Measurements from ENCODE around the gene IPP. TPM values are rescaled to one million over a fixed set of nuclear protein-coding genes. Genes with fewer than 3 reads are reported as not detected.
A peak's percentile ranks its signal among the peaks of the same experiment; 100 is the strongest.
"Not testable (repeated sequence)": the region's sequence is repeated elsewhere in the genome, so short reads cannot be mapped to it uniquely, and the experiment has no call there.

IPP gene
- 0.54 TPM for total RNA-seq

DNA sequence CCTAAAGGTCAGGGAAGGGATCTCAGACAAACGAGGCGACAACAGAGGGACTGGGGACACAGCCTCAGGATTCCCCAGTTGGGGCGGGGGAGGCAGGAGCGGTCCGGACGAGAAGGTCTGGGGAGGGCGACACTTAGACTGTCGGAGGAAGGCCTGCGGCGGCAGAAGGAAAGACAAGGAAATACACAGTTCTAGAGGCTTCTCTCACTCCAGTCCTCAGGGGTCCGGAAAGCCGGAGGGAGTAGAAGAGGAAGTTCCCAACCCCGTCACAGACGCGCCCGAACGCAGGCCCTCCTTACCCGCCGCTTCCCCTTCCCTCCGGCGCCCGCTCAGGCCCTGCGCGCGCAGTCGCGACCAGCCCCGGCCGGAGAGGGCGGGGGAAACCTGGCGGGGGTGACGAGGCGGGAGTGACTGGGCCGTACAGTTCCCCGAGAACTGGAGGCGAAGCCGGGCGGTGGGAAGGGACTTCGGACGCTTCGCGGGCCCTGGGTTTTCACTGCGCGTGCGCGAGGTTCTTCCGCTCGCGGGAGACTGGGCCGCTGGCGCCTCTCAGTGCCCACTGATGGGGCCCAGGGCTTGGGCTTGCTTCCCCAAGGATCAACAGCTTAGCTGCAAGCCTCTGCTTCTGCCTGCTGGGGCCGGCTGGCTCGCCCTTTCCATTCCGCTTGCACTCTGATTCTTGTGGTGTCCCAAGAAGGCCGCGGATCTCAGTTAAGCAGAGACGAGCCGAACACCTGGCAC lies at the start of gene IPP:
Gene IPP, minus strand, starts transcription at position 356 of the 741 bp plus-strand sequence. CDS start 4,242 bp downstream, outside the sequence.
- DNase-seq (ENCODE audit: low read depth in 2 of 3, low spot score in 2 of 3): peak; percentile 82 to 99 (median 98)

DNA sequence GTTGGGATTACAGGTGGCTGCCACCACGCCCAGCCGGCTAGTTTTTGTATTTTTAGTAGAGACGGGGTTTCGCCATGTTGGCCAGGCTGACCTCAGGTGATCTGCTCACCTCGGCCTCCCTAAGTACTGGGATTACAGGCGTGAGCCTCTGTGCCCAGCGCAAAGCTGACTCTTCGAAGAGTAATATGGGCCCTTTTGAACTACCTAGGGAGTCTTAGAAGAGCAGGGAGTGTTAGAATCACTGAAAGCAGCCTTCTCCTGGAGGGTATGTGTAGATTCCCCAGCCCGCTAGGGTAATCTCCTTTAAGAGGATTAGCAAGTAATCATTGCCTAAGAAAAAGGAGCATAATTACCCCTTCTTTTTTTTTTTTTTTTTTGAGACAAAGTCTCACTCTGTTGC lies 46.5 kb upstream of the IPP start:
- no peak for DNase-seq (ENCODE audit: low read depth in 2 of 3, low spot score in 2 of 3)

DNA sequence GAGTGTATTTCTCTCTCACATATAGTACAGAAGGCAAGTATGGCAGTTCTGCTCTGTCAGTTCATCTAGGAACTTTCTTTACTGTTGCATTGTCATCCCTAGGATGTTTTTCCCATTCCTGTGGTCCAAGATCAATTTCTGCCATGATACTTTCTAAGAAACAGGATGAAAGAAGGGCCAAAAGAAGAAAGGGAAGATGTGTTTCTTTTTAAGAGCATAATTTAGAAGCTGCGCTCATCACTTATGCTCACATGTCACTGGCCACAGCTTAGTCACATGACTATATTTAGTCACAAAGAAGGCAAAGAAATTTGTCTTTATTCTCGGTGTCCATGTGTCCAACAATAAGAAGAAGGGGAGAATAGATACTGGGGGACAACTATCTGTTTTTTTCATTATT lies 45.9 kb upstream of the IPP start:
- DNase-seq (ENCODE audit: low read depth in 2 of 3, low spot score in 2 of 3): no peak

DNA sequence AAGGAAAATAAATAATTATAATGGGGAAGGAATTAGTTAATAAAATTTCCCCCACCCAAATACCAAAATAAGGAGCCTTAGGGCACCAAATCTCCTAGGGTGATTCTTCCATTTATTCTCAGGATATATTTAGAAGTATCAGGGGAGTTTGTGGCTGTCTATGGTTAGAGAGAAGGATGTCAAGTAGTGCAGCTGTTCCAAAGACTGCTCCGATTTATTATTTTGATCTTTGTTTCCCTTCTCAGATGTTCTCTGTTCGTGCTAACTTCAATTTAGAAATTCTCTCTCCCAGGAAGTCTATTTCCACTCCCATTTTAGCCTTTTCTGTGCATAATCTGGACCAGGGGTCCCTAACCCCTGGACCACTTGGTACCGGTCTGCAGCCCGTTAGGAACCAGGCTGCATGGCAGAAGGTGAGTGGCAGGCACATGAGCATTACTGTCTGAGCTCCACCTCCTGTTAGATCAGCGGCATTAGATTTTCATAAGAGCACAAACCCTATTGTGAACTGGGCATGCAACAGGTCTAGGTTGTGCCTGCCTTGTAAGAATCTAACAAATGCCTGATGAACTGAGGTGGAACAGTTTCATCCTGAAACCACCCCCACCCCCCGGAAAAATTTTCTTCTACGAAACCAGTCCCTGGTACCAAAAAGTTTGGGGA lies 43.6 kb upstream of the IPP start:
- DNase-seq (ENCODE audit: low read depth in 2 of 3, low spot score in 2 of 3): no peak

DNA sequence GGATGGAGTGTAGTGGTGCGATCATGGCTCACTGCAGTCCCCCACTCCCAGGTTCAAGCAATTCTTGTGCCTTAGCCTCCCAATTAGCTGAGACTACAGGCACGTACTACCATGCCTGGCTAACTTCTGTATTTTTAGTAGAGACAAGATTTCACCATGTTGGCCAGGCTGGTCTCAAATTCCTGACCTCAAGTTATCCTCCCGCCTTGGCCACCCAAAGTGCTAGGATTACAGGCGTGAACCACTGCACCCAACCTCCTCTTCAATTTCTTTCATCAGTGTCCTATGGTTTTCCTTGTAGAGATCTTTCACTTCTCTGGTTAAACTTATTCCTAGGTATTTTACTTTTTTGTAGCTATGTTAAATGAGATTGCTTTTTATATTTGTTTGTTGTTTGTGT lies 42.3 kb upstream of the IPP start:
- no peak for DNase-seq (ENCODE audit: low read depth in 2 of 3, low spot score in 2 of 3)

DNA sequence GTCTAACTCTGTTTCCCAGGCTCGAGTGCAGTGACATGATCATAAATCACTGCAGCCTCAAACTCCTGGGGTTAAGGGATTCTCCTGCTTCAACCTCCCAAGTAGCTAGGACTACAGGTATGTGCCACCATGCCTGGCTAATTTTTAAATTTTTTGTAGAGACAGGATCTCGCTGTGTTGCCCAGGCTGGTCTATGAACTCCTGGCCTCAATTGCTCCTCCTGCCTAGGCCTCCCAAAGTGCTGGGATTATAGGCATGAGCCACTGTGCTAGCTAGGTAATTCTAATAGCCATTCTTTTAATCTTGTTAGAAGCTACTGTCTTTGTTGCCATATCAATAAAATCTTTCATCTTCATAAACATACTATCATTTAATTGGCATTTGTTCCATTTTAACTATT lies 39.1 kb upstream of the IPP start:
- no peak for DNase-seq (ENCODE audit: low read depth in 2 of 3, low spot score in 2 of 3)

DNA sequence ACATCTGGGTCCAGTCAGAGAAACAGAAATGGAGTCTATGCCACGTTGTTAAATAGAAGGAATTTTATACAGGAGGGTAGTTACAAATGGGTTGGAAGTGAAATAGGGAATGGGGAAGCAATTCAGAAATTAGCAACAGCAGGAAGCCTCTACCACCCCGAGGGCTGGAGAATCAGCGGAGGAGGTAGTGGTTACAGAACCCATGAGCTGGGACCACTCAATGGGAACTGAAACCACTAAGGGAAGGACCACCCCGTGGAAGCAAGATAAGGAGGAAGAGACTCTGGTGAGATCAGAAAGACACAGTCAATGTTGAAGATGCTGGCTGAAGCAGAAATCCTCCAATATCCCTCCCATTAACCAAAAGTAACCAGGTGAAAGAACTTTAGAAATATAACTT lies 37.5 kb upstream of the IPP start:
- no peak for DNase-seq (ENCODE audit: low read depth in 2 of 3, low spot score in 2 of 3)

DNA sequence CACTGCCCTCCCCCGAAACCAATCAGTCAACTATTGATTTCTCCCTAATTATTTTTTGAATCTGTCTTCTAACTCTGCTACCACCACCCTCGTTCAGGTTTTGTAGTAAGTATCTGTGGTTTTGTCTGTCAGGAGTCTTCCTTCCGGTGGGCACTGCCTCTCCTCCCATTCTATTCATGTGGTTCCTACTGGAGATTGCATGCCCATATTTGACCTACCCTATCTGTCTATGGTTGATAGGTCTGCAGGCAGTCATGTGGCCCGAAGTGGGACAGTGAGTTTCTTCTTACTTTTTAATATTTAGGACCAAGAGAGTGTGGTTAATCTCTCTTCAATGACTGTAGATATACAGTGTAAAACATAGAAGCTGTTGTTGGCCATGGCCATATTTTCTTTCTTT lies 35.1 kb upstream of the IPP start:
- no peak for DNase-seq (ENCODE audit: low read depth in 2 of 3, low spot score in 2 of 3)

DNA sequence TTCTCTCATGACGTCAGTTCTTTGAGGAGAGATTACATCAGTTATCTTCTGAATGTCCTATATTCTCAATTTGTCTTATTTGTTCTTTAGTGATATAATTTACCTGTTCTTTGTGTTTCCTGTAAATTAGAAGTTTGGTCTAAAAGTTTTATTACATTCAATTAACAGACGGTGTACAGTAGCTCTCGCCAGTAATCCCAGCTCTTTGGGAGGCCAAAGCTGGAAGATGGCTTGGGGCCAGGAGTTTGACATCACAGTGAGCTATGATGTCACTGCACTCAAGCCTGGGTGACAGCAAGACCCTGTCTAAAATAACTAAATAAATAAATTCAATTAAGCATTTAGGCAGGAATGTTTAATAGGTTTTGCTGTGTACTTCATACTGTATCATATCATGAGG lies 25.3 kb upstream of the IPP start:
- DNase-seq (ENCODE audit: low read depth in 2 of 3, low spot score in 2 of 3): no peak

DNA sequence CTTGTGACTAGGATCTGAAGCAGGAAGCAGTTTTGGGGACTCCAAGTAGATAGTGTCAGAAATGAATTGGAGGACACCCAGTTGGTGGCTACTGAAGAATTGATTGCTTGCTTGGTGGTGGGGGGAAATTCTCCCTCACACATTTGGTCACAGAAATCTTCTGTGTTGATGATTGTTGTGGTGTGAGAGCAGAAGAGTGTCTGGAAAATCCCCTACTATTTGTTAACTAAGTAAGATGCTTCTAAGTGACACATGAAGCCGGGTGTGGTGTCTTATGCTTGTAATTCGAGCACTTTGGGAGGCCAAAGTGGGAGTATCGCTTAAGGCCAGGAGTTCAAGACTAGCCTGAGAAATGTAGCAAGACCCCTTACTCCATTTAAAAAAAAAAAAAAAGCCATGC lies 22.5 kb upstream of the IPP start:
- DNase-seq (ENCODE audit: low read depth in 2 of 3, low spot score in 2 of 3): no peak

DNA sequence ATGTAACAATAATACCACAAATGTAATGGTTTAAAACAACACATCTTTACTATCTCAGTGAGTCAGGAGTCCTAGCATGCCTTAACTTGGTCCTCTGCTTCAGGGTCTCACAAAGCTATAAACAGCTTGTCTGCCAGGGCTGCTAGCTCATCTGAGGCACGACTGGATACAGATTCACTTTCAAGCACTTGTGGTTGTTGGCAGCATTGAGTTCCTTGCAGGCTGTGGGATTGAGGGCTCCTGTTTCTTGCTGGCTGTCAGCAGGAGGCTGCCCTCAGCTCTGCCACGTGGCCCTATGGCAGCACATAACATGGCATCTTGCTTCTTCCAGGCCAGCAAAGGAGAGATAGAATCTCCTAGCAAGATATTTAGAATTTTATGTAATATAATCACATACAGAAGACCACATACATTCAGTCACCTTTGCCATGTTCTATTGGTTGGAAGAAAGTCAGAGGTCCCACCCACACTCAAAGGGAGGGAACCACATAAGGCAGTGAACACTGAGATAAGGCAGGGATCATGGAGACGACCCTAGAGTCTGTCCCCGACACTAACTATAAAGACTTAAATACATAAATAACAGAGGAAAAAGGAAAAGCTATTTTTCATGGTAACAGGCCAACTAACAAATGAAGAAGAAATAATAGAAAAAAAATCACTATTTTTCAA lies 18.9 kb upstream of the IPP start:
- DNase-seq (ENCODE audit: low read depth in 2 of 3, low spot score in 2 of 3): no peak

DNA sequence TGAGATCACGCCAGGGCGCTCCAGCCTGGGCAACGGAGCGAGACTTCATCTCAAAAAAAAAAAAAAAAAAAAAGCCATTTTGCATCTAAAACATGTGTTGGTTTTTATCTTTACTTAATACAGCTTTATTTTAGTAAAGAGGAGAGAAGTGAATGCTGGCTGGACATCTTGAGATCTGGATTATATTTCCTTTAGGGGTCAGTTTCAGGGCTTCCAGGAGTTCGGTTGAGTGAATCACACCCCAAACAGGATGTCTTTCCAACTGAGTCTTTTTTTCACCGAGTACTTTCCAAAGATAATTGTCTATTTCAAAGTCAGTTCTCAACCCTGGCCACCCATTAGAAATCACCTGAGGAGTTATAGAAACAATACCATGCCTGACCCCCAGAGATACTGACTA lies 16.6 kb upstream of the IPP start:
- no peak for DNase-seq (ENCODE audit: low read depth in 2 of 3, low spot score in 2 of 3)

DNA sequence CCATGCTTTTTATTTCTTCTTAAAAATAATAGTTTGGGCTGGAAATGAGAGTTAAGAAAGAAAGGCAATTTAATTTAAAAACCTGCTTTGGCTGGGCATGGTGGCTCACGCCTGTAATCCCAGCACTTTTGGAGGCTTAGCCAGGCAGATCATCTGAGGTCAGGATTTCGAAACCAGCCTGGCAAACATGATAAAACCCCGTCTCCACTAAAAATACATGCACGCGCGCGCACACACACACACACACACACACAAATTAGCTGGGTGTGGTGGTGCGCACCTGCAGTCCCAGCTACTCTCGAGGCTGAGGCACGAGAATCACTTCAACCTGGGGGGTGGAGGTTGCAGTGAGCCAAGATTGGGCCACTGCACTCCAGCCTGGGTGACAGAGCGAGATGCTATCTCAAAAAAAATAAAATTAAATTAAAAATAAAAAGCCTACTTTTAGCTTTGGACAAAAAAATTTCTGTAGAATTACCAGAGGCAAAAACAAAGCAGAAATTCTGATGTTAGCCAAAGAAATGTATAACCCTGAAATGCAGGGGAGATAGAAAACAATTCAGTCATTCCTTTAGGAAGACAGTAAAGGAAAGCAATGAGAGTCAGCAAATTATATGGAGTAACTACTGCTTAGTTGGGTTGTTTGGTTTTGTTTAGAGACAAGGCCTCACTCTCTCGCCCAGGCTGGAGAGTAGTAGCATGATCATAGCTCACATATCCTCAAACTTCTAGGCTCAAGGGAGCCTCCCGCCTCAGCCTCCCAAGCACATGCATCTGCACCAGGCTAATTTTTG lies 15.7 kb upstream of the IPP start:
- no peak for DNase-seq (ENCODE audit: low read depth in 2 of 3, low spot score in 2 of 3)

DNA sequence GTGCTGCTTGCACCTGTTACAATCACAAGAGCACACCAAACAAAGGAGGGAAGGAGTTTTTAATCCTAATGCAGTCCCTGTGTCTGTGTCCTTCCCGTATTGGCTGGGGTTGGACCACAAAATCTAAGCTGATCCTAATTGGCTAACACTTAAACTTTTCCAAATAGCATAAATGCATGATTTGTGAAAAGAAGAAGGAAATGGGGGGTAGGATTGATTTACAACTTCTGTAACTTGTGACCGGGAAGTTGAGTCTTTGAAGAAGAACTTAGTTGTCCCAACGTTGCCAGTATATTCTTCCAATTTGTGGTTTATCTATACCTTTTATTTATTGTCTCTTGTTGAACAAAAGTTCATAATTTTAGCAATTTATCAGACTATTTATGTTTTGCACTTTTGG lies 11.8 kb upstream of the IPP start:
- DNase-seq (ENCODE audit: low read depth in 2 of 3, low spot score in 2 of 3): no peak

DNA sequence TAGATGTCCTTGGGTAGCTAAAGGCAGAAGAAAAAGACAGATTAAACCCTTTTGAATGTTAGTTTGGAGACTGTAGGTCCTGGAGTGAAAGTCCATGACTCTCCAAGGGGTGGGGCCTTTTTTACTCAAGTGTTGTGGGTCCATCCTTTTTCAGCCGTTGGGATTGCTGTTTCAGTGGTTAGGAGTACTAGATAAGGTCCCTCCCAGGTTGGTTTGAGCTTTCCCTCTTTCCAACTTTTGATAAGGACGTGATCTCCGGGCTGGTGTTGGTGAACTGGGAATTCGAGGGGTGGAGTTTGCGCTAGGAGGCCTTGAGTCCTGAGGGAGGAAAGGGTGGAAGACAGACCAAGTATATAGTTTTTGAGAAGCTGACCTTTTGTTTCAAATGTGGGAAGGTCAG lies 5.2 kb upstream of the IPP start:
- DNase-seq (ENCODE audit: low read depth in 2 of 3, low spot score in 2 of 3): no peak

DNA sequence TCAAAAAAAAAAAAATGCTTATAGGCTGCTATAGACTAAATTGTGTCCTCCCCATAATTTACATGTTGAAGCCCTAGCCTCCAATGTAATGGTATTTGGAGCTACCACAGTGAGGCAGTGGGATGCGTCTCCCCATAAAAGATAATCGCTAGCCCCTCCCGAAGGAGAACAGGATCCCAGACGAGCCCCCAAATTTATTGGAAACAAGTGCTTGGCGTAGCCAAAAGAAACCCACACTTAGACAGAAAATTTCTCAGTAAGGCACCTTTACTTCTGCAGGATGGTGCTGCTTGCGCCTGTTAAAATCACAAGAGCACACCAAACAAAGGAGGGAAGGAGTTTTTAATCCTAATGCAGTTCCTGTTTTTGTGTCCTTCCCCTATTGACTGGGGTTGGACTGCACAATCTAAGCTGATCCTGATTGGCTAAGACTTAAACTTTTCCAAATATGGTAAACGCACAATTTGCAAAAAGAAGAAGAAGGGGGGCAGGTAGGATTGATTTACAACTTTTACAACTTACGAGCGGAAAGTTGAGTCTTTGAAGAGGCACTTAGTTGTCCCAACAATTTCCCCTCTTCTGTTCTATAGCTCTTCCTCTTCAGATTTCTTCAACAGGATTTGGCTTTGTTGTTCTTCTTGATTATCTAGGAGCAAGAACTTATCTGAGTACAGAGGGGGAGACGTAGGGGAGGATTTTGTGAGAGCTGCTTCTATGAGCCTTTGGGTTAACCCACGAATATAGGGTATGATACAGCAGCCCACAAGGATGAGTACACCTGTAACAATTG lies 3.0 kb upstream of the IPP start:
- DNase-seq (ENCODE audit: low read depth in 2 of 3, low spot score in 2 of 3): peak in 1 of 3 donors; percentile 3

DNA sequence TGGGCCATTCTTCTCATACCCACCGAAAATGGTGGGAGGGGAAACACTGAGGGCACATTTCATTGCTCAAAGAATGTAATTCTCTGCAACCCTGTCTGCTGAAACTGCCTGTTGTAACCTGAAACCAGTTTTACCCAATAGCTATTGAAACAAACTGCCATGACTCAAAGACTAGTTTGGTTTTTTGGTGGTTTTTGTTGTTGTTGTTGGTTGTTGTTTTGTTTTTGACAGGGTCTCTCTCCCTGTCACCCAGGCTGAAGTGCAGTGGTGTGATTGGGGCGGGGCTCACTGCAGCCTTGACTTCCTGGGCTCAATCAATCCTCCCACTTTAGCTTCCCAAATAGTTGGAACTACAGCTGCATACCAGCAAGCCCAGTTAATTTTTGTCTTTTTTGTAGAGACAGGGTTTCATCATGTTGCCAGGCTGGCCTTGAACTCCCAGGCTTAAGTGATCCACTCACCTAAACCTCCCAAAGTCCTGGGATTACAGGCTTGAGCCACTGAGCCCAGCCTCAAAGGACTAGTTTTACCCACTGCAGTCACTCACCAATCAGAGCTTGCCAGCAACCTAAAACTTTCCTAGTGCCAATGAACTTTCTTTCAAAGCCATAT lies 2.1 kb upstream of the IPP start:
- no peak for DNase-seq (ENCODE audit: low read depth in 2 of 3, low spot score in 2 of 3)

DNA sequence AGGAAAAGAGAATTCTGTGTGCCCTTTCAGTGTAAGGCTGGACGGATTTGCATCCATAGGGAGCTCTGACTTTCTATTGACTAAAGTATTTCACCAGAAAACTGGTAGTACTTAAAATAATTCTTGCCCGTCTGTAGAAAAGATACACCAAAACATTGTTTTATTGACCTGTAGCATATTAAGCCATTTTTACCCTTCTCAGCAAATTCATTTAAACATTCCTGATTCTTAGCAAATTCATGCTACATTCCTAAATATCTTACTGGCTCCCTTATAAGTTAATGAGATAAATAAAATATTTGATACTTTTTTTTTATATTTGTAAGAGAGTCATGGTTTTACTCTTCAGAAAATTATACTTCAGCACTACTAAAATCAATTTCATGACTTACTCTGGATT lies 1.6 kb upstream of the IPP start:
- no peak for DNase-seq (ENCODE audit: low read depth in 2 of 3, low spot score in 2 of 3)

DNA sequence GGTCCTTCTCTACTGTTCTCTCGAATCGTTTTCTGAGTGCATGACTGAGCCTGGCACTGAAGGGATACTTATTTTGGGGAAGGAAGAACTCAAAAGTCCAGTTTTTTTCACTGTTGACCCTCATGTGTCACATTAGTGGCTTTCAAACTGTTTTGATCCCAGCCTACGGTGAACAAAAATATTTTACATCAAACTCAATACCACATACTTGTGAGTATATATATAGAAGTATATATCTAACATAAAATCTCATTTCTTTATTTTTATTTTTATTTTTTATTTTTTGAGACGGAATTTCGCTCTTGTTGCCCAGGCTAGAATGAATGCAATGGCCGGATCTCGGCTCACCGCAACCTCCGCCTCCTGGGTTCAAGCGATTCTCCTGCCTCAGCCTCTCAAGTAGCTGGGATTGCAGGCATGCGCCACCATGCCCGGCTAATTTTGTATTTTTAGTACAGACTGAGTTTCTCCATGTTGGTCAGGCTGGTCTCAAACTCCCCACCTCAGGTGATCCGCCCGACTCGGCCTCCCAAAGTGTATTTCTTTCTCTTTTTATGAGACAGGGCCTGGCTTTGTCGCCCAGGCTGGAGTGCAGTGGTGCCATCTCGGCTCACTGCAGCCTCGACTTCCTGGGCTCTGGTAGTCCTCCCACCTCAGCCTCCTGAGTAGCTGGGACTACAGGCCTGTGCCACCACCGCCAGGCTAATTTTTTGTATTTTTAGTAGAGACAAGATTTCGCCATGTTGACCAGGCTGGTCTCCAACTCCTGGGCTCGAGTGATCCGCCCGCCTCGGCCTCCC lies 786 bp upstream of the IPP start:
- DNase-seq (ENCODE audit: low read depth in 2 of 3, low spot score in 2 of 3): not testable (repeated sequence)
